Panc1 (cell line): ENCODE data around the gene SLC35A4. TPM values are rescaled to one million over a fixed set of nuclear protein-coding genes. Genes with fewer than 3 reads are reported as not detected.

Source experiments
- ATAC-seq: fragments of 200-7000 bp; cut with Tn5 transposase; 2 replicates; pipeline ENCODE4 v1.9.1; 2020; ENCODE audit warnings: mild to moderate bottlenecking, moderate library complexity
- BruUV-seq: library from RNA; stranded (reverse); fragments of 400-500 nt; replicated peaks from 2 replicates; lab custom pipeline; 2021; lab: Mats Ljungman, UMichigan
- CTCF ChIA-PET: fragments of 300-600 bp; sonication (Branson Sonifier 250); formaldehyde crosslinking; loops from one replicate; lab custom pipeline; 2022; ENCODE audit warnings: antibody characterized with exemption; lab: Charles Lee
- POLR2A ChIA-PET: fragments of 300-600 bp; sonication (Branson Sonifier 250); formaldehyde crosslinking; loops from one replicate; lab custom pipeline; 2022; ENCODE audit warnings: antibody characterized with exemption; lab: Charles Lee
- DNase-seq: peaks from one replicate; pipeline ENCODE4 v3.0.0-alpha.2; 2010; ENCODE audit warnings: low read depth, low spot score
- H3K27ac ChIP-seq: 2 replicates; pipeline ENCODE4 v1.5.1; 2011; ENCODE audit warnings: mild to moderate bottlenecking, low read length, inconsistent platforms
- H3K27me3 ChIP-seq: fragments of 200-500 bp; sonication (Bioruptor generic); 2 replicates; pipeline ENCODE4 v1.6.0; 2014; ENCODE audit warnings: low read length, inconsistent platforms; ENCODE audit not compliant: control insufficient read depth, insufficient read depth
- H3K36me3 ChIP-seq: fragments of 200-500 bp; sonication (Bioruptor generic); 2 replicates; pipeline ENCODE4 v1.5.1; 2014; ENCODE audit warnings: inconsistent platforms, mild to moderate bottlenecking, low read length, moderate library complexity; ENCODE audit not compliant: control insufficient read depth, insufficient read depth
- H3K4me1 ChIP-seq: 2 replicates; pipeline ENCODE4 v1.5.1; 2011; ENCODE audit warnings: inconsistent platforms, mild to moderate bottlenecking, low read length, moderate library complexity; ENCODE audit not compliant: control insufficient read depth, insufficient read depth
- H3K4me3 ChIP-seq, 2 experiments: 2 replicates each; pipeline ENCODE4 v1.5.1; 2011 to 2012; ENCODE audit warnings: low read depth in 2 of 2, low read length in 2 of 2, mild to moderate bottlenecking in 2 of 2, inconsistent platforms in 1 of 2, moderate library complexity in 1 of 2
- H3K9me3 ChIP-seq: fragments of 200-500 bp; sonication (Bioruptor generic); 2 replicates; pipeline ENCODE4 v1.5.1; 2014; ENCODE audit warnings: low read depth, mild to moderate bottlenecking, inconsistent platforms, low read length, moderate library complexity; ENCODE audit not compliant: control insufficient read depth, insufficient read depth
- POLR2AphosphoS5 ChIP-seq: IDR thresholded peaks from 2 replicates; pipeline ENCODE4 v1.6.1; 2012; ENCODE audit warnings: mild to moderate bottlenecking, low read depth, low read length, moderate library complexity
- SIN3A ChIP-seq: IDR thresholded peaks from 2 replicates; pipeline ENCODE4 v1.6.1; 2012; ENCODE audit warnings: low read depth, mild to moderate bottlenecking, low read length, moderate library complexity, borderline replicate concordance; ENCODE audit not compliant: insufficient read depth
- TCF7L2 ChIP-seq: IDR thresholded peaks from 2 replicates; pipeline ENCODE4 v1.6.1; 2011; ENCODE audit warnings: mild to moderate bottlenecking, low read depth, low read length, inconsistent platforms
- in situ Hi-C: cut with HindIII; loops from 2 replicates; pipeline ENCODE4 v1.10.0; 2016; ENCODE audit warnings: low sequenced_read_pairs, low pct_unique_long_range_greater_than_20kb
- intact Hi-C: fragments of 100-400 bp; cut with micrococcal nuclease; formaldehyde crosslinking; loops from one replicate; pipeline ENCODE4 v1.10.0; 2022; ENCODE audit not compliant: unreplicated experiment
- total RNA-seq: library from RNA; stranded (reverse); gene quantifications from one replicate; pipeline ENCODE4 v1.2.1, GENCODE V29; 2021; ENCODE audit not compliant: unreplicated experiment
- TF ChIP-seq, protein P1 (sequence below): fragments of 450-650 bp; IDR thresholded peaks from 2 replicates; pipeline ENCODE4 v1.5.1; 2017; ENCODE audit warnings: mild to moderate bottlenecking
- TF ChIP-seq, protein P2 (sequence below), 2 experiments: IDR thresholded peaks; 2 replicates each; pipeline ENCODE4 v1.6.1; 2011 to 2012; ENCODE audit warnings: low read depth in 2 of 2, control low read depth in 1 of 2, low read length in 1 of 2, mild to moderate bottlenecking in 1 of 2, moderate library complexity in 1 of 2; ENCODE audit not compliant: insufficient read depth in 1 of 2

SLC35A4 gene
- total RNA-seq, 1 experiment from 2014 or later, result 96.7 TPM

DNA sequence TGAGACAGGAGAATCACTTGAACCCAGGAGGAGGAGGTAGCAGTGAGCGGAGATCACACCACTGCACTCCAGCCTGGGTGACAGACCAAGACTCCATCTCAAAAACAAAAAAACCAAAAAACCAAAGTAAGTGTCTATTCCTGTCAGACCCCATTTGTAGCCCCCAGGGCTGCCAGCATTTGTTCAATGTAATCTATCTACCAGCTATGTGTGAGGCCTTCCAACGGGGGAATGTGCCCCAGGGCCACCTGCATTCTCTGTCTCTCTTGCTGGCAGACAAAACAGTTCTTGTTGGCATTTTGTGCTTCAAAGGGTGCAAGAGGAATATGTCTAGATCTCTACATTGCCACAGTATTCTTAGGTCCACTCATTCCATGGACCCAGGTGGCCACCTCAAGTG lies 34.2 kb downstream of the SLC35A4 start:
- no peaks in the 10 kb centered on the region for H3K4me1 ChIP-seq
- no peak for DNase-seq
- TF ChIP-seq TCF7L2, result no peak
- TF ChIP-seq POLR2AphosphoS5, result no peak
- no peak for TF ChIP-seq SIN3A
- TF ChIP-seq, protein P1, sequence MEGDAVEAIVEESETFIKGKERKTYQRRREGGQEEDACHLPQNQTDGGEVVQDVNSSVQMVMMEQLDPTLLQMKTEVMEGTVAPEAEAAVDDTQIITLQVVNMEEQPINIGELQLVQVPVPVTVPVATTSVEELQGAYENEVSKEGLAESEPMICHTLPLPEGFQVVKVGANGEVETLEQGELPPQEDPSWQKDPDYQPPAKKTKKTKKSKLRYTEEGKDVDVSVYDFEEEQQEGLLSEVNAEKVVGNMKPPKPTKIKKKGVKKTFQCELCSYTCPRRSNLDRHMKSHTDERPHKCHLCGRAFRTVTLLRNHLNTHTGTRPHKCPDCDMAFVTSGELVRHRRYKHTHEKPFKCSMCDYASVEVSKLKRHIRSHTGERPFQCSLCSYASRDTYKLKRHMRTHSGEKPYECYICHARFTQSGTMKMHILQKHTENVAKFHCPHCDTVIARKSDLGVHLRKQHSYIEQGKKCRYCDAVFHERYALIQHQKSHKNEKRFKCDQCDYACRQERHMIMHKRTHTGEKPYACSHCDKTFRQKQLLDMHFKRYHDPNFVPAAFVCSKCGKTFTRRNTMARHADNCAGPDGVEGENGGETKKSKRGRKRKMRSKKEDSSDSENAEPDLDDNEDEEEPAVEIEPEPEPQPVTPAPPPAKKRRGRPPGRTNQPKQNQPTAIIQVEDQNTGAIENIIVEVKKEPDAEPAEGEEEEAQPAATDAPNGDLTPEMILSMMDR, result no peak
- TF ChIP-seq, protein P2, sequence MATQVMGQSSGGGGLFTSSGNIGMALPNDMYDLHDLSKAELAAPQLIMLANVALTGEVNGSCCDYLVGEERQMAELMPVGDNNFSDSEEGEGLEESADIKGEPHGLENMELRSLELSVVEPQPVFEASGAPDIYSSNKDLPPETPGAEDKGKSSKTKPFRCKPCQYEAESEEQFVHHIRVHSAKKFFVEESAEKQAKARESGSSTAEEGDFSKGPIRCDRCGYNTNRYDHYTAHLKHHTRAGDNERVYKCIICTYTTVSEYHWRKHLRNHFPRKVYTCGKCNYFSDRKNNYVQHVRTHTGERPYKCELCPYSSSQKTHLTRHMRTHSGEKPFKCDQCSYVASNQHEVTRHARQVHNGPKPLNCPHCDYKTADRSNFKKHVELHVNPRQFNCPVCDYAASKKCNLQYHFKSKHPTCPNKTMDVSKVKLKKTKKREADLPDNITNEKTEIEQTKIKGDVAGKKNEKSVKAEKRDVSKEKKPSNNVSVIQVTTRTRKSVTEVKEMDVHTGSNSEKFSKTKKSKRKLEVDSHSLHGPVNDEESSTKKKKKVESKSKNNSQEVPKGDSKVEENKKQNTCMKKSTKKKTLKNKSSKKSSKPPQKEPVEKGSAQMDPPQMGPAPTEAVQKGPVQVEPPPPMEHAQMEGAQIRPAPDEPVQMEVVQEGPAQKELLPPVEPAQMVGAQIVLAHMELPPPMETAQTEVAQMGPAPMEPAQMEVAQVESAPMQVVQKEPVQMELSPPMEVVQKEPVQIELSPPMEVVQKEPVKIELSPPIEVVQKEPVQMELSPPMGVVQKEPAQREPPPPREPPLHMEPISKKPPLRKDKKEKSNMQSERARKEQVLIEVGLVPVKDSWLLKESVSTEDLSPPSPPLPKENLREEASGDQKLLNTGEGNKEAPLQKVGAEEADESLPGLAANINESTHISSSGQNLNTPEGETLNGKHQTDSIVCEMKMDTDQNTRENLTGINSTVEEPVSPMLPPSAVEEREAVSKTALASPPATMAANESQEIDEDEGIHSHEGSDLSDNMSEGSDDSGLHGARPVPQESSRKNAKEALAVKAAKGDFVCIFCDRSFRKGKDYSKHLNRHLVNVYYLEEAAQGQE (IDR thresholded peaks at IDR 0.05; ENCODE audit: insufficient read depth in 1 of 2, low read depth in 2 of 2, low read length in 1 of 2), result no peak
- in situ Hi-C loops (no loop called here), intact Hi-C loops (no loop called here)
- no TSS peak for BruUV-seq
- no peak overlapping the region for H3K4me3 ChIP-seq
- no peaks in the 10 kb centered on the region for H3K9me3 ChIP-seq
- CTCF ChIA-PET, result no interaction called here
- no peak for ATAC-seq
- no peak overlapping the region for H3K27ac ChIP-seq
- H3K36me3 ChIP-seq, result no peaks in the 10 kb centered on the region
- no peaks in the 10 kb centered on the region for H3K27me3 ChIP-seq
- POLR2A ChIA-PET, result no interaction called here

DNA sequence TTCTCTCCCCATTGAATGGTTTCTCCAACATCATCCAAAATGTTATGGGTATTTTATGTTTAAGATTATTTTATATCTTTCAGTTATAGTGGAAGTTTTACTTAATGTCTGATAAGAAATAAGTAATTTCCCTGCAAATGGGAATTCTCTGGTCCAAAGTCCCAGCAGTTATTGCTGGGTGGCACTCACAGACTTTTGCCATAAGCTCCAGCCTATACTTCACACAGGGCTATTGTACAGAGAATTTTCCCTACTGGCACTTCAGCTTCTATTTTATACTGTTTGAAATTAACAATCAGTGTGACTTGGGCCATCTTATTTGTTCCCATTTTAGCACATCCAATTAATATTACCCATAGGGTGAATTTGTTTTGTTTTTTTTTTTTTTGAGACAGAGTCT lies 35.5 kb downstream of the SLC35A4 start:
- no TSS peak for BruUV-seq
- Histone ChIP-seq H3K4me1 (no peaks in the 10 kb centered on the region), H3K36me3 (no peaks in the 10 kb centered on the region), H3K27ac (no peak overlapping the region), H3K4me3 (no peak overlapping the region), H3K9me3 (no peaks in the 10 kb centered on the region), H3K27me3 (no peaks in the 10 kb centered on the region)
- in situ Hi-C loops (no loop called here), intact Hi-C loops (no loop called here)
- ATAC-seq (no peak), DNase-seq (no peak)
- CTCF ChIA-PET, result no interaction called here
- no peak for TF ChIP-seq SIN3A
- TF ChIP-seq TCF7L2, result no peak
- TF ChIP-seq, protein P2 (IDR thresholded peaks at IDR 0.05; ENCODE audit: insufficient read depth in 1 of 2, low read depth in 2 of 2, low read length in 1 of 2), result no peak
- TF ChIP-seq, protein P1, result no peak
- TF ChIP-seq POLR2AphosphoS5, result no peak
- POLR2A ChIA-PET, result interaction anchor here (0.5 kb wide), 1 partner anchor 366 kb away, joined by 6 read pairs; the partner anchor contains the start of gene PCDHAC2
